ENCODE measurements around the gene TSSK2. TPM values are rescaled to one million over a fixed set of nuclear protein-coding genes. Genes with fewer than 3 reads are reported as not detected.

Gene TSSK2
- polyA plus RNA-seq, 1 donor (not counting 4 experiments of a cell fraction or from before 2014, with no cell fraction given): not detected

- FAIRE-seq (no peak), DNase-seq (ENCODE audit: low read depth, low spot score) (no peak)
- no peak overlapping the region for H2AFZ ChIP-seq (ENCODE audit: control insufficient read depth, low read length)
- no peak overlapping the region for H3K9ac ChIP-seq (ENCODE audit: control insufficient read depth, extremely low read depth, insufficient read depth, low read length)
- H4K20me1 ChIP-seq (ENCODE audit: control insufficient read depth, extremely low read depth, insufficient read depth, low read length): peaks cover 39% of the 10 kb centered on the region
- H3K4me3 ChIP-seq (ENCODE audit: control insufficient read depth in 2 of 3, extremely low read depth in 1 of 3, insufficient read depth in 2 of 3, low read depth in 1 of 3, low read length in 3 of 3): no peak overlapping the region
- H3K9me3 ChIP-seq (ENCODE audit: control insufficient read depth, low read depth, low read length): no peaks in the 10 kb centered on the region
- H3K4me2 ChIP-seq (ENCODE audit: control insufficient read depth, extremely low read depth, insufficient read depth, low read depth, low read length): no peak overlapping the region
- H3K36me3 ChIP-seq (ENCODE audit: control insufficient read depth in 2 of 2, extremely low read depth in 1 of 2, insufficient read depth in 2 of 2, low read length in 2 of 2): peaks cover 13 to 18% of the 10 kb centered on the region in 2 experiments
- TF ChIP-seq EZH2 (IDR thresholded peaks at IDR 0.05; ENCODE audit: low read length) (no peak), CTCF (optimal IDR thresholded peaks at IDR 0.05 in 1 of 3, IDR thresholded peaks at IDR 0.05 in 1 of 3, conservative IDR thresholded peaks at IDR 0.05 in 1 of 3; ENCODE audit: extremely low read depth in 1 of 3, insufficient read depth in 2 of 3, low read length in 3 of 3) (no peak)
- dilution Hi-C loops (cut with MboI; ENCODE audit: extremely low pct_ligation_motif_present, low sequenced_read_pairs): no loop called here
- H3K79me2 ChIP-seq (ENCODE audit: control insufficient read depth, insufficient read depth, low read length): peaks cover 87% of the 10 kb centered on the region
- no peak overlapping the region for H3K27ac ChIP-seq (ENCODE audit: control insufficient read depth, insufficient read depth, low read length)
- no peaks in the 10 kb centered on the region for H3K27me3 ChIP-seq (ENCODE audit: control insufficient read depth, extremely low read depth, insufficient read depth, low read length)
- H3K4me1 ChIP-seq (ENCODE audit: control insufficient read depth, extremely low read depth, insufficient read depth, low read length): peaks cover 19% of the 10 kb centered on the region
- H3K9me1 ChIP-seq (ENCODE audit: control insufficient read depth, extremely low read depth, insufficient read depth, low read length): peaks cover 11% of the 10 kb centered on the region
Observed at GRCh38 chr22:19113429-19113828, 17.7 kb upstream of the TSSK2 start.

GRCh38 chr22:19114984-19115552 is 16.0 kb upstream of the TSSK2 start:
- no peaks in the 10 kb centered on the region for H3K27me3 ChIP-seq (ENCODE audit: control insufficient read depth, extremely low read depth, insufficient read depth, low read length)
- H3K36me3 ChIP-seq (ENCODE audit: control insufficient read depth in 2 of 2, extremely low read depth in 1 of 2, insufficient read depth in 2 of 2, low read length in 2 of 2): peaks cover 14 to 22% of the 10 kb centered on the region in 2 experiments
- no peak for FAIRE-seq
- TF ChIP-seq CTCF (optimal IDR thresholded peaks at IDR 0.05 in 1 of 3, IDR thresholded peaks at IDR 0.05 in 1 of 3, conservative IDR thresholded peaks at IDR 0.05 in 1 of 3; ENCODE audit: extremely low read depth in 1 of 3, insufficient read depth in 2 of 3, low read length in 3 of 3) (no peak), EZH2 (IDR thresholded peaks at IDR 0.05; ENCODE audit: low read length) (no peak)
- no peak overlapping the region for H3K4me3 ChIP-seq (ENCODE audit: control insufficient read depth in 2 of 3, extremely low read depth in 1 of 3, insufficient read depth in 2 of 3, low read depth in 1 of 3, low read length in 3 of 3)
- dilution Hi-C loops (cut with MboI; ENCODE audit: extremely low pct_ligation_motif_present, low sequenced_read_pairs): no loop called here
- peaks cover 91% of the 10 kb centered on the region for H3K79me2 ChIP-seq (ENCODE audit: control insufficient read depth, insufficient read depth, low read length)
- no peak overlapping the region for H3K9ac ChIP-seq (ENCODE audit: control insufficient read depth, extremely low read depth, insufficient read depth, low read length)
- H3K9me3 ChIP-seq (ENCODE audit: control insufficient read depth, low read depth, low read length): no peaks in the 10 kb centered on the region
- H3K27ac ChIP-seq (ENCODE audit: control insufficient read depth, insufficient read depth, low read length): no peak overlapping the region
- peaks cover 9% of the 10 kb centered on the region for H3K4me1 ChIP-seq (ENCODE audit: control insufficient read depth, extremely low read depth, insufficient read depth, low read length)
- no peak overlapping the region for H2AFZ ChIP-seq (ENCODE audit: control insufficient read depth, low read length)
- no peak overlapping the region for H3K4me2 ChIP-seq (ENCODE audit: control insufficient read depth, extremely low read depth, insufficient read depth, low read depth, low read length)
- peaks cover 13% of the 10 kb centered on the region for H3K9me1 ChIP-seq (ENCODE audit: control insufficient read depth, extremely low read depth, insufficient read depth, low read length)
- peaks cover 43% of the 10 kb centered on the region for H4K20me1 ChIP-seq (ENCODE audit: control insufficient read depth, extremely low read depth, insufficient read depth, low read length)
- DNase-seq (ENCODE audit: low read depth, low spot score): no peak

Measured in keratinocyte (primary cell).